GM19372 (cell line): ENCODE measurements around the gene DDO.
"Not testable (repeated sequence)": the region's sequence is repeated elsewhere in the genome, so short reads cannot be mapped to it uniquely, and the experiment has no call there.

Source experiments
- ATAC-seq: cut with Tn5 transposase; IDR thresholded peaks from one replicate; pipeline ENCODE4 v1.9.1; 2021; ENCODE audit warnings: mild to moderate bottlenecking, low read depth, moderate library complexity; ENCODE audit not compliant: unreplicated experiment

DDO gene

GRCh38 chr6:110415086-110415916 lies at the start of gene DDO:
TSS of gene DDO (minus strand) at chr6:110415575. CDS start at chr6:110413462, 2,113 bp downstream.
- no peak for ATAC-seq

GRCh38 chr6:110462884-110463481 lies 47.6 kb upstream of the DDO start:
- ATAC-seq = no peak

GRCh38 chr6:110461376-110461775 lies 46.0 kb upstream of the DDO start:
- no peak for ATAC-seq

GRCh38 chr6:110459137-110459536 lies 43.8 kb upstream of the DDO start:
- no peak for ATAC-seq

GRCh38 chr6:110458476-110458875 lies 43.1 kb upstream of the DDO start:
- no peak for ATAC-seq

- ATAC-seq = not testable (repeated sequence)
These were observed 42.3 kb upstream of the DDO start for GRCh38 chr6:110457567-110458175.

GRCh38 chr6:110456694-110457093 lies 41.3 kb upstream of the DDO start:
- ATAC-seq = no peak

GRCh38 chr6:110449541-110449895 lies 34.1 kb upstream of the DDO start:
- ATAC-seq = no peak

GRCh38 chr6:110448846-110449540 lies 33.6 kb upstream of the DDO start:
- no peak for ATAC-seq

GRCh38 chr6:110447761-110448160 lies 32.4 kb upstream of the DDO start:
- no peak for ATAC-seq

GRCh38 chr6:110446405-110446804 lies 31.0 kb upstream of the DDO start:
- no peak for ATAC-seq

- ATAC-seq = no peak
These were observed 24.7 kb upstream of the DDO start for GRCh38 chr6:110440026-110440425.

GRCh38 chr6:110439356-110439755 lies 24.0 kb upstream of the DDO start:
- ATAC-seq = no peak

GRCh38 chr6:110434961-110435602 lies 19.7 kb upstream of the DDO start:
- no peak for ATAC-seq

- ATAC-seq = no peak
These were observed 17.0 kb upstream of the DDO start for GRCh38 chr6:110432285-110432900.

- ATAC-seq = no peak
These were observed 15.4 kb upstream of the DDO start for GRCh38 chr6:110430741-110431140.

GRCh38 chr6:110430236-110430635 lies 14.9 kb upstream of the DDO start:
- ATAC-seq = no peak

- no peak for ATAC-seq
These were observed 12.8 kb upstream of the DDO start for GRCh38 chr6:110428153-110428552.

GRCh38 chr6:110425816-110426215 lies 10.4 kb upstream of the DDO start:
- no peak for ATAC-seq

- ATAC-seq = no peak
These were observed 7.1 kb upstream of the DDO start for GRCh38 chr6:110422444-110422822.
